ENCODE results near the gene MMP24OS.

The MMP24OS gene

GRCh38 chr20:35277531-35278395 is at the start of gene MMP24OS:
Gene MMP24OS, minus strand, starts transcription at chr20:35278122. Its CDS starts 193 bp downstream, at chr20:35277929.
- Histone ChIP-seq H4K20me1 (ENCODE audit: insufficient read depth) (no peaks in the 10 kb centered on the region), H3K36me3 (ENCODE audit: insufficient read depth) (peaks cover 26% of the 10 kb centered on the region; the same call in 1 of the 2 replicates), H3K27ac (peak within 1 kb of the TSS; percentile 57), H3K4me2 (peak within 1 kb of the TSS; percentile 82), H2AFZ (ENCODE audit: low read depth) (peak within 1 kb of the TSS; percentile 36; the same call in 1 of the 2 replicates), H3K9ac (peak within 1 kb of the TSS; percentile 44; the same call in 1 of the 2 replicates), H3K4me1 (ENCODE audit: low read depth, poor library complexity, severe bottlenecking) (peaks cover 10% of the 10 kb centered on the region), H3K27me3 (ENCODE audit: insufficient read depth, low read depth) (no peaks in the 10 kb centered on the region), H3K4me3 (IDR thresholded peaks at IDR 0.05; ENCODE audit: insufficient read depth, low read depth, low read length) (no peak within 1 kb of the TSS), H3K79me2 (ENCODE audit: insufficient read depth, low read depth) (peaks cover 17% of the 10 kb centered on the region; the same call in 1 of the 2 replicates)
- no peak for TF ChIP-seq CTCF (conservative IDR thresholded peaks at IDR 0.05; ENCODE audit: low read depth, low read length)

GRCh38 chr20:35327074-35327976 is 49.4 kb upstream of the MMP24OS start:
- H3K36me3 ChIP-seq (ENCODE audit: insufficient read depth), result no peaks in the 10 kb centered on the region
- no peak overlapping the region for H3K27ac ChIP-seq
- H3K4me2 ChIP-seq, result no peak overlapping the region
- H3K9ac ChIP-seq, result no peak overlapping the region
- H3K4me3 ChIP-seq (IDR thresholded peaks at IDR 0.05; ENCODE audit: insufficient read depth, low read depth, low read length), result no peak overlapping the region
- no peak overlapping the region for H2AFZ ChIP-seq (ENCODE audit: low read depth)
- TF ChIP-seq CTCF (conservative IDR thresholded peaks at IDR 0.05; ENCODE audit: low read depth, low read length), result no peak
- H3K4me1 ChIP-seq (ENCODE audit: low read depth, poor library complexity, severe bottlenecking), result peaks cover 6% of the 10 kb centered on the region
- H4K20me1 ChIP-seq (ENCODE audit: insufficient read depth), result no peaks in the 10 kb centered on the region
- no peaks in the 10 kb centered on the region for H3K79me2 ChIP-seq (ENCODE audit: insufficient read depth, low read depth)
- no peaks in the 10 kb centered on the region for H3K27me3 ChIP-seq (ENCODE audit: insufficient read depth, low read depth)

GRCh38 chr20:35326740-35327073 is 48.8 kb upstream of the MMP24OS start:
- Histone ChIP-seq H3K27me3 (ENCODE audit: insufficient read depth, low read depth) (no peaks in the 10 kb centered on the region), H3K4me2 (no peak overlapping the region), H3K36me3 (ENCODE audit: insufficient read depth) (no peaks in the 10 kb centered on the region)

More at GRCh38 chr20:35326740-35327073, 48.8 kb upstream of the MMP24OS start:
- Histone ChIP-seq H3K27ac (no peak overlapping the region), H3K4me3 (IDR thresholded peaks at IDR 0.05; ENCODE audit: insufficient read depth, low read depth, low read length) (no peak overlapping the region), H2AFZ (ENCODE audit: low read depth) (no peak overlapping the region), H3K9ac (no peak overlapping the region), H3K79me2 (ENCODE audit: insufficient read depth, low read depth) (no peaks in the 10 kb centered on the region), H3K4me1 (ENCODE audit: low read depth, poor library complexity, severe bottlenecking) (peaks cover 6% of the 10 kb centered on the region), H4K20me1 (ENCODE audit: insufficient read depth) (no peaks in the 10 kb centered on the region)
- no peak for TF ChIP-seq CTCF (conservative IDR thresholded peaks at IDR 0.05; ENCODE audit: low read depth, low read length)

All from KMS-11 (cell line).